GM23248 (cell line): Measurements from ENCODE around the gene MICU2. TPM values are rescaled to one million over a fixed set of nuclear protein-coding genes. Genes with fewer than 3 reads are reported as not detected.

Source experiments
- DNase-seq: peaks from one replicate; pipeline ENCODE4 v3.0.0-alpha.2; 2015
- H2AFZ ChIP-seq: fragments of 200-600 bp; sonication (generic); 2 replicates; pipeline ENCODE4 v1.6.1; 2016; ENCODE audit warnings: antibody characterized with exemption
- H3F3A ChIP-seq: fragments of 200-600 bp; sonication (generic); 2 replicates; pipeline ENCODE4 v1.6.1; 2016; ENCODE audit warnings: mild to moderate bottlenecking, antibody characterized with exemption, mixed run types; ENCODE audit not compliant: insufficient read depth
- H3K27ac ChIP-seq: fragments of 200-600 bp; sonication (generic); 2 replicates; pipeline ENCODE4 v1.5.1; 2016; ENCODE audit warnings: mild to moderate bottlenecking
- H3K27me3 ChIP-seq: fragments of 200-600 bp; sonication (generic); replicated peaks from 2 replicates; pipeline ENCODE4 v1.6.1; 2016; ENCODE audit warnings: mild to moderate bottlenecking; ENCODE audit not compliant: insufficient read depth
- H3K36me3 ChIP-seq: fragments of 200-600 bp; sonication (generic); 2 replicates; pipeline ENCODE4 v1.6.1; 2016; ENCODE audit warnings: low read depth, mild to moderate bottlenecking
- H3K4me1 ChIP-seq: fragments of 200-600 bp; sonication (generic); 2 replicates; pipeline ENCODE4 v1.6.1; 2016; ENCODE audit warnings: mild to moderate bottlenecking; ENCODE audit not compliant: insufficient read depth
- H3K4me2 ChIP-seq: fragments of 200-600 bp; sonication (generic); one replicate; pipeline ENCODE4 v1.6.1; 2016; ENCODE audit warnings: mild to moderate bottlenecking; ENCODE audit not compliant: unreplicated experiment
- H3K4me3 ChIP-seq: fragments of 200-600 bp; sonication (generic); 2 replicates; pipeline ENCODE4 v1.5.1; 2016; ENCODE audit warnings: mild to moderate bottlenecking
- H3K79me2 ChIP-seq: fragments of 200-600 bp; sonication (generic); 2 replicates; pipeline ENCODE4 v1.6.1; 2016; ENCODE audit warnings: mild to moderate bottlenecking; ENCODE audit not compliant: insufficient read depth
- H3K9ac ChIP-seq: fragments of 200-600 bp; sonication (generic); 2 replicates; pipeline ENCODE4 v1.6.1; 2016; ENCODE audit warnings: mild to moderate bottlenecking
- H3K9me2 ChIP-seq: fragments of 200-600 bp; sonication (generic); 2 replicates; pipeline ENCODE4 v1.6.1; 2016; ENCODE audit warnings: mixed run types, mild to moderate bottlenecking, moderate library complexity; ENCODE audit not compliant: insufficient read depth
- H3K9me3 ChIP-seq: fragments of 200-600 bp; sonication (generic); one replicate; pipeline ENCODE4 v1.6.1; 2017; ENCODE audit warnings: low read depth
- H4K20me1 ChIP-seq: fragments of 200-600 bp; sonication (generic); 2 replicates; pipeline ENCODE4 v1.6.0; 2016; ENCODE audit not compliant: insufficient read depth
- EZH2 ChIP-seq: fragments of 200-600 bp; sonication (generic); IDR thresholded peaks from 2 replicates; pipeline ENCODE4 v1.6.1; 2018; ENCODE audit warnings: antibody characterized with exemption, mild to moderate bottlenecking; ENCODE audit not compliant: insufficient read depth, poor library complexity, severe bottlenecking
- EZH2phosphoT487 ChIP-seq: fragments of 200-600 bp; sonication (generic); IDR thresholded peaks from 2 replicates; pipeline ENCODE4 v1.6.1; 2018; ENCODE audit warnings: antibody characterized with exemption, moderate library complexity, mild to moderate bottlenecking, low read depth; ENCODE audit not compliant: insufficient read depth
- WGBS, 2 experiments: methylation state at CpG; one replicate each; pipeline ENCODE4 v1.1.6; 2015 to 2017; ENCODE audit warnings: low lambda C conversion rate in 2 of 2, low coverage in 1 of 2; ENCODE audit errors: missing lambda C conversion rate in 2 of 2; 5-methylcytosine and 5-hydroxymethylcytosine counted together
- in situ Hi-C: fragments of 300-500 bp; cut with MboI; formaldehyde crosslinking; loops from 2 replicates; pipeline ENCODE4 v1.15.0; 2020
- polyA plus RNA-seq: library from polyadenylated mRNA; unstranded; fragments of >200 nt; fragmentation: Nextera tagmentation; extraction: Ambion mirVana; gene quantifications from 2 replicates; pipeline ENCODE4 v1.2.1, GENCODE V29; 2016
- total RNA-seq: library from RNA; depleted of rRNA; stranded (reverse); fragments of >200 nt; shearing (Covaris generic); gene quantifications from 2 replicates; pipeline ENCODE4 v1.2.3, GENCODE V29; 2014

MICU2 gene
- total and polyA plus RNA-seq, 2 experiments from 2014 or later: 41.4 to 61.7 TPM

DNA sequence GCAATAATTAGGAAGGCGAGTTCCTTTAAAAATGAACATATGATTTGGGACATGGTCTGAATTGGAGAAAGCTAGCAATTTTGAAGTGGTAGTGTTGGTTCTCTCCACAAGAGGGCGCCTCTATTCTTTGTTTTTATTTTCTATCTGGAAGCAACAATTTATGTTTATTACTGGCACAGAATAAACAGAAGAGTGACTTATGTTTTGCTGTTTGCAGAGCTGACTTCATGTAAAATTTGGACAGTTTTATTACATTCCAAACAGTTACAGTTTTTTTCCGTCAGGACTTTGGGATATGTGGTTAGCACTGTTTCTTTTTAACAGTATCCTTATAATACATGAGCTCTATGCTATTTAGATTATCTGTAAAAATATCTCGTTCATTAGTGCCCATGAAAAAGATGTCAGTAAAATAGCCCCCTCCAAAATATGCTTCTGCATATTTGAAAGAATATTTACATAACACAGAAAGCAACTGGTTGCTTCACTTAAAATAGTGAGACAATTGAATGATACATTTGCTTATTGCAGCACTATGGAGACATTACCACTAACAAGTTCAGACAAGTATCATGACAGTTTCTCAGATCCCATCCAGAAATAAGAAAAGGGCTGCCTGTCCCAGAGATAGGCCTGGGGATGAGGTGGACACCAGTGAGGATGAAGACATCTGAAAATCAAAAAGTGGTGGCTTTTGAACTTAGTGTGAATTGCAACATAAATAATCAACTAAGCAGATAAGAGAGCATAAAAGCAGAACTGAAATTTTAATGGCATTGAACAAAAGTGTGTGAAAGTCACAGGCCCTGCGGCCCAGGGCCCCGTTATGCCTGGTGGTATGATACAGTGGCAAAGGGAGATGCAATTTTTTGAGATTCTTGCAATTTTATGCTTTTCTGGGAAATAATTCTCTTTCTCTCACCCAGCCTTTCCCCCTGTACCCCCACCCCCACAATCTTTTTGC lies 34.6 kb upstream of the MICU2 start:
- Histone ChIP-seq H3K79me2 (no peaks in the 10 kb centered on the region), H3K4me1 (no peaks in the 10 kb centered on the region), H3F3A (no peaks in the 10 kb centered on the region), H3K27ac (no peak overlapping the region), H4K20me1 (no peaks in the 10 kb centered on the region), H3K36me3 (no peaks in the 10 kb centered on the region), H3K27me3 (no peaks in the 10 kb centered on the region), H3K9me2 (no peaks in the 10 kb centered on the region), H3K4me2 (no peak overlapping the region), H2AFZ (no peak overlapping the region), H3K9me3 (no peaks in the 10 kb centered on the region), H3K9ac (no peak overlapping the region), H3K4me3 (no peak overlapping the region)
- 26 to 28% methylated on average over 6 of the region's 6 CpGs for WGBS, 2 experiments
- TF ChIP-seq EZH2phosphoT487: no peak
- no peak for TF ChIP-seq EZH2
- peak; percentile 29 for DNase-seq
- in situ Hi-C loops: loop anchor here (25.0 kb wide), 1 partner anchor 1124 kb away; no protein-coding TSS in a partner anchor

DNA sequence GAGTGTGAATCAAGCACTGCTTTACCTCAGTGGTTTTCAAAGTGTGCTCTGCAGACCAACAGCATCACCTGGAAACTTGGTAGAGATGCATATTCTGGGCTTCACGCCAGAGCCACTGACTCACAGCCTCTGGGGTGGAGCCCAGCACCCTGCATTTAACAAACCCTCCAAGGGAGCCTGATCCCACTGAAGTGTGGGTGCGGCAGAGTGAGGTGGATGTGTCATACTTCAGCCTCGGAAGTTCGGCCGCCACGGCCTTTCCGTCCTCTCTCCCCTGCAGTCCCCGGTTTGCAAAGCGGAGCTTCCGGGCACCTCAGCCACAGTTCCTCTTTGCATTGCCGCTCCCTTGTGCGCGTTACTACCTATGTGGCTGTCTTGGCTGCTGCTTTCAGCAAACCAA lies 33.3 kb upstream of the MICU2 start:
- H3K27ac ChIP-seq: no peak overlapping the region
- H4K20me1 ChIP-seq: no peaks in the 10 kb centered on the region
- no peaks in the 10 kb centered on the region for H3K79me2 ChIP-seq
- in situ Hi-C loops: loop anchor here (25.0 kb wide), 1 partner anchor 1125 kb away; no protein-coding TSS in a partner anchor
- no peaks in the 10 kb centered on the region for H3K9me3 ChIP-seq
- peak; percentile 24 for DNase-seq
- no peaks in the 10 kb centered on the region for H3K4me1 ChIP-seq
- H3F3A ChIP-seq: no peaks in the 10 kb centered on the region
- H3K27me3 ChIP-seq: no peaks in the 10 kb centered on the region
- no peak overlapping the region for H3K4me3 ChIP-seq
- no peaks in the 10 kb centered on the region for H3K9me2 ChIP-seq
- H3K36me3 ChIP-seq: no peaks in the 10 kb centered on the region
- no peak overlapping the region for H3K9ac ChIP-seq
- 47 to 59% methylated on average over 13 of the region's 13 CpGs for WGBS, 2 experiments
- no peak overlapping the region for H2AFZ ChIP-seq
- TF ChIP-seq EZH2 (no peak), EZH2phosphoT487 (no peak)
- no peak overlapping the region for H3K4me2 ChIP-seq

DNA sequence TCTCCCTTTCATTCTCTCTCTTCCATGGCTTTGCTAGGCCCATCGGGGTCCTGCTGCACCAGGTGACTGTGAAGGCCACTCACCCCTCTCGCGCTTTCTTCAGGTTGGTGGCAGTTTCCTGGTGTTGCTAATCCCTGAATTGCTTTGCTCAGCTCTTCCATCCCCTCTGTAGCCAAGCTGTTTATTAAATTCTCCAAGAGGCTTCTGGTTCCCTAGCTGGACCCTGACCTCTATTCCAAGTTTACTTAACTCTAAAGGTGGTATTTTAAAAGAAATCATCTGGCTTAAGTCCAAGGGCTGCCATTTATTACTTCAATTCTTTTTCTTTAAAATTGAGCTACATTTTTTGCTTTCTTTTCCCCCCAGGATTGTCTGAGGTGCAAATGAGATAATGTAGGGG lies 32.7 kb upstream of the MICU2 start:
- Histone ChIP-seq H3K4me3 (no peak overlapping the region), H3K9me3 (no peaks in the 10 kb centered on the region), H4K20me1 (no peaks in the 10 kb centered on the region), H3K79me2 (no peaks in the 10 kb centered on the region), H3K9me2 (no peaks in the 10 kb centered on the region), H3K9ac (no peak overlapping the region), H3K4me2 (no peak overlapping the region), H3K4me1 (no peaks in the 10 kb centered on the region), H3K36me3 (no peaks in the 10 kb centered on the region), H2AFZ (no peak overlapping the region), H3F3A (no peaks in the 10 kb centered on the region), H3K27ac (no peak overlapping the region), H3K27me3 (no peaks in the 10 kb centered on the region)
- TF ChIP-seq EZH2phosphoT487 (no peak), EZH2 (no peak)
- in situ Hi-C loops: loop anchor here (25.0 kb wide), 1 partner anchor 1126 kb away; no protein-coding TSS in a partner anchor
- 71 to 87% methylated on average over 3 of the region's 3 CpGs for WGBS, 2 experiments
- DNase-seq: no peak

DNA sequence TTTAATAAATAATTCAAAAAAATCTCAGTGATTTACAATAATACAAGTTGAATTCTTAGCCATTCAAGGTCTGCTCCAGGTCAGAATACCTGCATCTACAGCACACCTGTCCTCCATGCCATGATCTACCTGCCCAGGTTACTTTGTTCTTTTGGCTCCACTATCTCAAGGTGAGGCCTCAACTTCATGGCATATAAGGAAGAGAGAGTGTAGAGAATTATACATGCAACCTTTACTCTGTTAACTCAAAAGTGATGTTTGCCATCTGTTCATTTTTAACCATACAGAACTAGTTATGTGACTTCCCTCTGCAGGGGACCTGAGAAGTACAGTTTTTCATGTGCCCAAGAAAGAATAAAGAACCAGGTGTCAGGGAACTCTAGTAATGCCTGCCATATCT lies 28.2 kb upstream of the MICU2 start:
- Histone ChIP-seq H3K36me3 (no peaks in the 10 kb centered on the region), H3F3A (no peaks in the 10 kb centered on the region), H3K4me1 (no peaks in the 10 kb centered on the region), H3K9me3 (no peaks in the 10 kb centered on the region), H3K79me2 (no peaks in the 10 kb centered on the region), H2AFZ (no peak overlapping the region), H3K27me3 (no peaks in the 10 kb centered on the region), H3K4me3 (no peak overlapping the region), H3K9ac (no peak overlapping the region), H3K4me2 (no peak overlapping the region), H3K9me2 (no peaks in the 10 kb centered on the region), H3K27ac (no peak overlapping the region), H4K20me1 (no peaks in the 10 kb centered on the region)
- in situ Hi-C loops: loop anchor here (25.0 kb wide), 1 partner anchor 1130 kb away; no protein-coding TSS in a partner anchor
- no peak for DNase-seq
- TF ChIP-seq EZH2phosphoT487: no peak
- no peak for TF ChIP-seq EZH2
